Keratinocyte (primary cell): ENCODE results near the gene MAGIX. TPM values are rescaled to one million over a fixed set of nuclear protein-coding genes. Genes with fewer than 3 reads are reported as not detected.

Source experiments
- DNase-seq: peaks from one replicate; pipeline ENCODE4 v3.0.0-alpha.2; 2011; ENCODE audit warnings: low read depth, missing footprints, low spot score
- FAIRE-seq: peaks from 2 replicates; lab custom pipeline; 2011; peaks lifted over from hg19 to GRCh38; lab: Jason Lieb, UNC
- H2AFZ ChIP-seq: 2 replicates; pipeline ENCODE4 v1.6.0; 2012; ENCODE audit warnings: low read length, control low read depth, inconsistent platforms; ENCODE audit not compliant: control insufficient read depth
- H3K27ac ChIP-seq: 2 replicates; pipeline ENCODE4 v1.5.1; 2011; ENCODE audit warnings: low read length; ENCODE audit not compliant: control insufficient read depth, insufficient read depth
- H3K27me3 ChIP-seq: 3 replicates; pipeline ENCODE4 v1.6.0; 2011; ENCODE audit warnings: low read length; ENCODE audit not compliant: control insufficient read depth, insufficient read depth; ENCODE audit errors: extremely low read depth
- H3K36me3 ChIP-seq, 2 experiments: 2 replicates in 1 of 2; 3 replicates in 1 of 2; pipeline ENCODE4 v1.5.1; 2011; ENCODE audit warnings: low read length in 2 of 2, mild to moderate bottlenecking in 1 of 2; ENCODE audit not compliant: control insufficient read depth in 2 of 2, insufficient read depth in 2 of 2; ENCODE audit errors: extremely low read depth in 1 of 2
- H3K4me1 ChIP-seq: 3 replicates; pipeline ENCODE4 v1.5.1; 2011; ENCODE audit warnings: low read length; ENCODE audit not compliant: control insufficient read depth, insufficient read depth; ENCODE audit errors: extremely low read depth
- H3K4me2 ChIP-seq: 3 replicates; pipeline ENCODE4 v1.6.0; 2011; ENCODE audit warnings: low read depth, low read length; ENCODE audit not compliant: control insufficient read depth, insufficient read depth; ENCODE audit errors: extremely low read depth
- H3K4me3 ChIP-seq, 3 experiments: fragments of 200-600 bp in 1 of 3; sonication (generic) in 1 of 3; 2 replicates in 2 of 3; 3 replicates in 1 of 3; pipeline ENCODE4 v1.5.1; 2011 to 2016; ENCODE audit warnings: low read length in 3 of 3, mild to moderate bottlenecking in 3 of 3, control low read depth in 2 of 3, inconsistent platforms in 1 of 3, low read depth in 1 of 3, mixed read lengths in 1 of 3, mixed run types in 1 of 3, moderate library complexity in 1 of 3; ENCODE audit not compliant: control insufficient read depth in 2 of 3, insufficient read depth in 2 of 3; ENCODE audit errors: extremely low read depth in 1 of 3
- H3K79me2 ChIP-seq: 2 replicates; pipeline ENCODE4 v1.6.0; 2012; ENCODE audit warnings: low read length; ENCODE audit not compliant: control insufficient read depth, insufficient read depth
- H3K9ac ChIP-seq: 3 replicates; pipeline ENCODE4 v1.6.0; 2011; ENCODE audit warnings: low read length; ENCODE audit not compliant: control insufficient read depth, insufficient read depth; ENCODE audit errors: extremely low read depth
- H3K9me1 ChIP-seq: 3 replicates; pipeline ENCODE4 v1.6.0; 2011; ENCODE audit warnings: low read length; ENCODE audit not compliant: control insufficient read depth, insufficient read depth; ENCODE audit errors: extremely low read depth
- H3K9me3 ChIP-seq: 2 replicates; pipeline ENCODE4 v1.5.1; 2012; ENCODE audit warnings: low read depth, low read length; ENCODE audit not compliant: control insufficient read depth
- H4K20me1 ChIP-seq: 3 replicates; pipeline ENCODE4 v1.6.0; 2011; ENCODE audit warnings: low read length; ENCODE audit not compliant: control insufficient read depth, insufficient read depth; ENCODE audit errors: extremely low read depth
- EZH2 ChIP-seq: IDR thresholded peaks from one replicate; pipeline ENCODE4 v1.6.1; 2012; ENCODE audit warnings: inconsistent platforms, mild to moderate bottlenecking, low read length, moderate library complexity
- dilution Hi-C: fragments of 300-500 bp; cut with MboI; formaldehyde crosslinking; loops from one replicate; pipeline ENCODE4 v1.7.0; 2020; ENCODE audit warnings: low sequenced_read_pairs; ENCODE audit not compliant: extremely low pct_ligation_motif_present
- polyA plus RNA-seq, 5 experiments: library from polyadenylated mRNA; depleted of rRNA in 3 of 5; stranded (reverse) in 3 of 5; stranded (forward) in 1 of 5; unstranded in 1 of 5; fragments of >200 nt; gene quantifications; 1 replicate in 1 of 5; 2 replicates in 3 of 5; 3 replicates in 1 of 5; pipeline versions ENCODE4 v1.2.1 to v1.2.3, GENCODE V29; 2011 to 2012; ENCODE audit warnings: missing spikeins in 2 of 5, low read depth in 1 of 5, low replicate concordance in 1 of 5
- TF ChIP-seq, protein P1 (sequence below), 3 experiments: IDR thresholded peaks in 1 of 3; conservative IDR thresholded peaks in 1 of 3; optimal IDR thresholded peaks in 1 of 3; 2 replicates in 2 of 3; 3 replicates in 1 of 3; pipeline versions ENCODE3 to v1.5.1; 2011; ENCODE audit warnings: low read length in 3 of 3, mild to moderate bottlenecking in 3 of 3, moderate library complexity in 2 of 3, control low read depth in 1 of 3, inconsistent platforms in 1 of 3; ENCODE audit not compliant: insufficient read depth in 2 of 3; ENCODE audit errors: extremely low read depth in 1 of 3

Gene MAGIX
- polyA plus RNA-seq, 1 donor (not counting 4 experiments of a cell fraction or from before 2014, with no cell fraction given) = 0.51 TPM

- H3K4me1 ChIP-seq = no peaks in the 10 kb centered on the region
- H2AFZ ChIP-seq = no peak overlapping the region
- H3K9me3 ChIP-seq = no peaks in the 10 kb centered on the region
- H3K79me2 ChIP-seq = peaks cover under 1% of the 10 kb centered on the region
- no peak overlapping the region for H3K9ac ChIP-seq
- H3K4me2 ChIP-seq = no peak overlapping the region
- H3K9me1 ChIP-seq = no peaks in the 10 kb centered on the region
- TF ChIP-seq EZH2 = no peak
- TF ChIP-seq, protein P1, sequence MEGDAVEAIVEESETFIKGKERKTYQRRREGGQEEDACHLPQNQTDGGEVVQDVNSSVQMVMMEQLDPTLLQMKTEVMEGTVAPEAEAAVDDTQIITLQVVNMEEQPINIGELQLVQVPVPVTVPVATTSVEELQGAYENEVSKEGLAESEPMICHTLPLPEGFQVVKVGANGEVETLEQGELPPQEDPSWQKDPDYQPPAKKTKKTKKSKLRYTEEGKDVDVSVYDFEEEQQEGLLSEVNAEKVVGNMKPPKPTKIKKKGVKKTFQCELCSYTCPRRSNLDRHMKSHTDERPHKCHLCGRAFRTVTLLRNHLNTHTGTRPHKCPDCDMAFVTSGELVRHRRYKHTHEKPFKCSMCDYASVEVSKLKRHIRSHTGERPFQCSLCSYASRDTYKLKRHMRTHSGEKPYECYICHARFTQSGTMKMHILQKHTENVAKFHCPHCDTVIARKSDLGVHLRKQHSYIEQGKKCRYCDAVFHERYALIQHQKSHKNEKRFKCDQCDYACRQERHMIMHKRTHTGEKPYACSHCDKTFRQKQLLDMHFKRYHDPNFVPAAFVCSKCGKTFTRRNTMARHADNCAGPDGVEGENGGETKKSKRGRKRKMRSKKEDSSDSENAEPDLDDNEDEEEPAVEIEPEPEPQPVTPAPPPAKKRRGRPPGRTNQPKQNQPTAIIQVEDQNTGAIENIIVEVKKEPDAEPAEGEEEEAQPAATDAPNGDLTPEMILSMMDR (optimal IDR thresholded peaks at IDR 0.05 in 1 of 3, IDR thresholded peaks at IDR 0.05 in 1 of 3, conservative IDR thresholded peaks at IDR 0.05 in 1 of 3; ENCODE audit: extremely low read depth in 1 of 3, insufficient read depth in 2 of 3, low read length in 3 of 3) = no peak
- H3K27ac ChIP-seq = no peak overlapping the region
- H3K4me3 ChIP-seq = no peak overlapping the region
- H3K36me3 ChIP-seq = peaks cover 4 to 7% of the 10 kb centered on the region in 2 experiments
- DNase-seq (no peak), FAIRE-seq (no peak)
- no peaks in the 10 kb centered on the region for H4K20me1 ChIP-seq
- H3K27me3 ChIP-seq = no peaks in the 10 kb centered on the region
- dilution Hi-C loops = no loop called here
Measured at GRCh38 chrX:49116716-49117115, 45.8 kb upstream of the MAGIX start.

DNA sequence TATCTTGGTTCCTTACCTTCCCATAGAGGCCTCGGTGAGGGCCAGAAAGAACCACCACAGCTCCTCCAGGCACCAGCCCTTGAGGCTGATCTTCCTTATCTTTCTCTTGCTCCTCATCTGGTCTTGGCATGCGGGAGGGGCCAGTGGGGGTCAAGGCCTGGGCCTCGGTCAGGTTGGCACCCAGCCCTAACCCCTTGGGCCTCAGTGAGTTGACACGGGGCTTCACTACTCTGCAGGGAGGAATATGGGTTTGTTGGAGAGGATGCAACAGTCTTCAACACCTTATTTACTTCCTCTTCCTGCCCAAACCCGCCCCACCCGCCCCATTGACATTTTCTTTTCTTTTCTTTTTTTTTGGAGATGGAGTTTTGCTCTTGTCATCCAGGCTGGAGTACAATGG is 45.0 kb upstream of the MAGIX start:
- Histone ChIP-seq H3K4me3 (no peak overlapping the region), H3K27ac (no peak overlapping the region), H3K9me1 (no peaks in the 10 kb centered on the region), H3K9me3 (no peaks in the 10 kb centered on the region), H3K36me3 (peaks cover 7% of the 10 kb centered on the region in 2 experiments), H3K4me2 (no peak overlapping the region), H4K20me1 (no peaks in the 10 kb centered on the region), H3K4me1 (no peaks in the 10 kb centered on the region), H3K27me3 (no peaks in the 10 kb centered on the region), H2AFZ (no peak overlapping the region), H3K79me2 (peaks cover 7% of the 10 kb centered on the region), H3K9ac (no peak overlapping the region)
- TF ChIP-seq EZH2 = no peak
- TF ChIP-seq, protein P1 (optimal IDR thresholded peaks at IDR 0.05 in 1 of 3, IDR thresholded peaks at IDR 0.05 in 1 of 3, conservative IDR thresholded peaks at IDR 0.05 in 1 of 3; ENCODE audit: extremely low read depth in 1 of 3, insufficient read depth in 2 of 3, low read length in 3 of 3) = no peak
- dilution Hi-C loops = no loop called here
- no peak for DNase-seq
- FAIRE-seq = no peak
